Stimulated activated CD8-positive, alpha-beta memory T cell treated with anti-CD3 and anti-CD28 coated beads, Interleukin-7, amount 100 ng/mL, for 1 hour (primary cell): ENCODE measurements around the gene CELSR3.
A peak's percentile ranks its signal among the peaks of the same experiment; 100 is the strongest.

Experiments
- DNase-seq, 2 donors: peaks; one replicate each; pipeline ENCODE4 v3.0.0-alpha.2; 2020; ENCODE audit warnings: low read depth in 2 of 2

Gene CELSR3

DNA sequence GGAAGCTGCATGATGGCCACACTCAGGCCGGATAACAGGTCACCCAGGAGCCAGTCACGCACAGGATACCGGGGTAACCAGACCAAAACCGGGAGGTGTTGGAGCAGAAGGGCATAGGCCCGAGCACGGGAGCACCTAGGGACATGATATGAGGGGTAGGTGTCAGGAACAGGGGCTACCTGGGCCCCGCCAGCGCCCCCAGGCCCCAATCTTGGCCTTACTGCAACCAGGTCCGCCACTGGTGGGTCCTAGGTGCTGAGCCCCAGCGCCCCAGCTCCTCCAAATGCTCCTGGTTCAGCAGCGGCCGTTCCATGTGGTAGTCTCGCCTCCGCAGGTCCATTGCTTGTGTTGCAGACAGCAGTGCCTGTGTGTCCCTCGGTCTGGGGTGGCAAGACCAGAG is 29.4 kb downstream of the CELSR3 start:
- no peak for DNase-seq

DNA sequence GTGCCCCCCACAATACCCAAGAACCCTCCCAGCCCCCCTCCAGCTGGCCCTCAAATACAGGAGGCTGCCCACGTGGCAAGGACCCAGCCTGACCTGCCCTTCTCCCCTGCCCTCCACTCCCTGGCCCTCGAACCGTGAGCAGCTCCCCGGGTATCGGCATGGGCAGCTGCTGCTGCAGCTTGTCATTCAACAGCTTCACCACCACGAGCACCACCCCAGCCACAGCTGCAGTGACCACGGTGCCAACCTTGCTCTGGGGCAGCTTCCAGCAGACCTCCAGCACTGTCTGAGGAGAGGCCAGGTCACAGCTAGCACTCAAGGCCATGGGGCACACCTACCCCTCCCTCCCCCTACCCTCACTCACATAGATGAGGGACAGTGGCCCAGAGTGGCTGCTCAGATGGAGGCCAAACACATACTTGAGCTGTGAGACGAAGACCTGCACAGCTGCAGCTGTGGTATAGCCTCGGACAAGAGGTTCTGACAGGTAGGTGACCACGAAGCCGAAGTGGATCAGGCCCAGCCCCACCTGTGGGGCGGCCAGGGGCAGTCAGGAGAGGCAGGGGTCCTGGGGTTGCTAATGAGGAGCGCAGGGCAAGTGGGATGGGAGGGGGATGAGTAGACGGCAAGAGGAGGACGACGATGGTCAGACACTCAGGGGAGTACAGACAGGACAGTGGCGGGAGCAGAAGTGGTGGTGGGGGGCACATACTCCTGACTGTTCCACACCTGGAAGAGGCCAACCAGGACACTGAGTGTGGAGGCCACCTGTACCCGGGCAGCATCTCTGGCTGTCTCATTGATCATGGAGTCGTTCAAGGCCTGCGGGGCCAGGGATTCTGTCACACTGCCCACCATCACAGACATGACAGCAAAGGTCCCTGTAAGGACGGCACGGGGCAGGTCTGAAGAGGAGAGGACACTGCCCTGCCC is 30.9 kb downstream of the CELSR3 start:
- no peak for DNase-seq

DNA sequence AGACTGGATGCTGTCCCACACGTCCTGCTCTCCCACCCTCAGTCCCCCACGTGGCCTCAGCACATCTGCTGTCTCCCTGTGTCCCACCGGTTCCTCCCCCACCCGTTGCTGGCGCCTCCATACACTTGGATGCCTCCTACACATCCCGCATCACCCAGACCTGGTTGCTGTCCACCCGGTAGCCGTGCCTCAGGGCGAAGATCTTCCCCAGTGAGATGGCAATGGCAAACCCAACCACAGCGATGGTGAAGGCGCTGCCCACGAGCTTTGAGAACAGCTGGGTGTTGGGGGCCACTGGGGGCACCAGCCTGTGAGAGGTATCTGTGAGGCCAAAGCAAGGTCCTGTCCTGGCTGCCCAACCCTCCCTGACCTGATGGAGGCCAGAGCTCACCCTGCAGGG is 31.9 kb downstream of the CELSR3 start:
- no peak for DNase-seq

DNA sequence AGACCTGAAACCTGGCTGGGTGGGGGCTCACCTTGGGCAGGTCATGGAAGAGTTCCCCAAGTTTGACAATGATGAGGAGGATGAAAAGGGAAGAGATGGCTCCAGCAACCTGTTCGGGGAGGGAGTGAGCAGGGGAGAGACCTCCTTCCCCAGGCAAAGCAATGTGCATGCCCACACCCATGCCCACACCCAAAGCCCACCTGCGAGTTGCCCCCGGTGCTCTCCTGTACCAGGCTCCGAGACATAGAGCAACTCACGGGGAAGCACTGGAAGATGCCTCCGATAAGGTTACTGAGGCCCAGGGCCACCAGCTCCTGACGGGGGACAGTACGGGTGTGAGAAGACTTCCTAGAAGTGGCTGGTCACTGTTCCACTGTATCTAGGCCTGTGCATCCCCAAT is 32.3 kb downstream of the CELSR3 start:
- DNase-seq, result no peak

DNA sequence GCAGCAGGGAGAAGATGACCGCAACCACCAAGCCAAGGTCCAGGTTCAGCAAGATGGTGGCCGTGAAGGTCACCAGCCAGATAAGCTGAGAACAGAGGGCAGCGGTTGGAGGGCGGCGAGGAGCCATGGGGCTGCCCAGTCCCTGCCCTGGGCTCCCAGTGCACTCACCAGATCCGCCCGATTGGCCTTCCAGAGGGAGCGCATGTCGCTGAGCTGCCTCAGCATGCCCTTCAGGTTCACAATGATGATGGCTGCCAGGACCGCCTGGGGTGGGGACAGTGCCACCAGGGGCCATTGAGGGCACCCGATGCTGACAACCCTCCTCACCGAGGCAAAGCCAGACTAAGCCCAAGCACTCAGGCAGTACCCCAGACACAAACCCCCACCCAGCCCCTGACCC is 32.8 kb downstream of the CELSR3 start:
- DNase-seq, result no peak

DNA sequence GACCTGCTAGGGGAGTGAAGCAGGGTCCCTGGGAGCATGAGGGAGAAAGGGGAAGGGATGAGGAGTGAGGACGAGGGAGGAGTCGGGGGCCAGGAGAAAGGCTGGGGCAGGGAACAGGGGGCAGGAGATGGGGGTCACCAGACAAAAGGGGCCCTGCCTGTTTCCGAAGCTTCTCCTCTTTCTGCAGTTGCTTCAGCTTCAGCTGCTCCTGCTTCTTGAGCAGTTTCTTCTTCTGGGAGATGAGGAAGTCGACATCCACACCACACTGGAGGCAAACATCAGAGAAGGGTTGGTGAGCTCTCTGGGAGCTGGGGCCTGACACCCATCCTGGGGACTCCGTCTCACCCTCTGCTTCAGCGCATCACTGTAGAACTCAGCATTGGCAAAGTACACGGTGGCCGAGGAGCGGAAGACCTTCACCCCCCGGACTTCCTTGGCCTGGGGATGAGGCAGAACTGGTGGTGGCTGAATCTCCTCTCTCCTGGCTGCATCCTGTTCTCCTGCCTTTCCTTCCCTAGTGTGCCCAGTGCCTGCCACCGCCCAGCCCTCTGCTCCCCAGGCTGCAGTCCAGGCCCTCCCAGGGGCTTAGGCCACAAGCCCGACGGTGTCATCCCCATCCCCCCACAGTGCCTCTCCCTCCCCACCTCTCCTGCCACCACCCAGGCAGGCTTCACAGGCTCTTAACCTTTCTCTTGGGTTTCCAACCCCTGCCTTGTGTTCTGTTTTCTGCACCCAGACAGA is 34.2 kb downstream of the CELSR3 start:
- DNase-seq, result no peak

DNA sequence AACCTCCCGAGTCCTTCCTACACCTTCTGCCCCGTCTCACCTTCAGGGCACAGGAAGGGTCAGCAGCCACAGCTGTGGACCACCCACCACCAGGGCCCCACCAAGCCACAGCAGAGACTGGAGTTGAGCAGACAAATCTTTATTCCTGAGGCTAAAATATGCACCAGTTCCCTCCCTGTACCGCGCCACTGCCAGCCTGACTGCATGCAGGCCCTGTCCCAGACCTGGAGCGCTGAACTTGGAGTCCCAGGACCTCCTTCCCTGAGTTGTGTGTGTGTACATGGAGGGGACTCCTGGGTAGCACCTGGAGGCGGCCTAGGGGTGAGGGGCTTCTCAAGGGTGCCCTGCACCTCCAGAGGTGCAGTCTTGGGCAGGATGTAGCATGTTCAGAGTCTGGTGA is 37.1 kb downstream of the CELSR3 start:
- no peak for DNase-seq

DNA sequence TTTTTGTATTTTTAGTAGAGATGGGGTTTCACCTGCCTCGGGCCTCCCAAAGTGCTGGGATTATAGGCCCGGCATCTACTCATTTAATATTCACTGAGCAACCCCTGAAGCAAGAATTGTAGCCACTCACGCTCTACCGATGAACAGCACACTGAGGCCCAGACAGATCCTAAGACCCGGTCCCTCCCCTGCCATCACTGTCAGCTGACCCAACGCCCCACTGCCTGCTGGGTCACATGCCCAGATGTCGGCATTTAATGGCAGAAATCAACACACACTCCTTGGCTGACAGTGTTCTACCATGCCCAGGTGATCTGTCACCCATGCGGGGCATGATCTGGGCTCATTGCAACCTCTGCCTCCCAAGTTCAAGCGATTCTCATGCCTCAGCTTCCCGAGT is 37.9 kb downstream of the CELSR3 start:
- DNase-seq, result no peak

DNA sequence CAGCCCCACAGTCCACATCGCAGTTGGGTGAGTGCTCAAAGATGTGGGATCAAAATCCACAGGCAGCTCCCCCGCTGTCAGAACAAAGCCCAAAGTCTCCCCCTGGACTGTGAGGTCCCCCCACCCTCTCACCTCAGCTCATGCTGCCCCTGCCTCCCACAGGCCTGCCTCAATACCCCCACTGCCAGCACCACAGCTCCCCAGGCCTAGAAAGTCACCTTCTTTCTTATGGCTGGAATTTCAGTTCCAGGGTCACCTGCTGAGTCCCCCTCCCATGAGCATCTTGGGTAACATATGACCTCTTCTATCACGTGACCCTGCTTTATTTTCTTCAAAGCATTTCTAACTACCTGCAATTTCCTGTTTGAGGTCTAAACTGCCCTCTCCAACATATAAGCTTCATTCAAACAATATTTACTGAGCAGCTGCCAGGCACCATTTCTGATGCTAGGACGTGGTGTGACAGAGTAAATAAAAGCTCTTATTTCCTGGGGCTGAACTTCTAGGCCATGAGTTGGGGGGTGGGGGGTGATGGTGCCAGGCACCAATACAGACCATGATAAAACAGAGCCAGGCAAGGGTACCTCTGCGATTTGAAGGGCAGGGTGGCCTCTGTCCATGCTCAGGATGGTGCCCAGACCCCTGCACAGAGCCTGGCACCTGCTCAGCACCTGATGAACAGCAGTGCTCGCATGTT is 38.7 kb downstream of the CELSR3 start:
- no peak for DNase-seq

DNA sequence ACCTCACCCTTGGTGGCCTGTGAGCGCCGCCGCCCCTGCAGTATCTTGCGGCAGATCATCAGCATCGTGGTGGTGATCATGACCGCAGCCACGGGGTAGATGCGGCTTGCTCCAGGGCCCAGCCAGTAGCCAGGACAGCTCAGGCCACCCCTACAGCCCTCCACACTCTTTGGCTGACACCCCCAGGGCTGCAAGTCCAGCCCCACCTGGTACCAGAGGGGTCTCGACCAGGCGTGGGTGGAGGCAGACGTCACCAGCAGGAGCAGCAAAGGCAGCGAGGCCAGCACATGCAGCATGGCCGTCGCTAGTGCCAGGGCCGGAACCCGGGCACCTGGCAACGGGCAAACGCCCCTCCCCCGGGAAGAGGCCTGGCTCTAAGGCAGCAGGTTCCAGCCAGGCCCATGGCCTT is 41.2 kb downstream of the CELSR3 start, which contains the start of gene TMEM89:
Gene TMEM89 (minus strand): TSS at position 309 of the 409 bp plus-strand sequence. CDS start 13 bp downstream, at position 296.
- DNase-seq, result no peak

DNA sequence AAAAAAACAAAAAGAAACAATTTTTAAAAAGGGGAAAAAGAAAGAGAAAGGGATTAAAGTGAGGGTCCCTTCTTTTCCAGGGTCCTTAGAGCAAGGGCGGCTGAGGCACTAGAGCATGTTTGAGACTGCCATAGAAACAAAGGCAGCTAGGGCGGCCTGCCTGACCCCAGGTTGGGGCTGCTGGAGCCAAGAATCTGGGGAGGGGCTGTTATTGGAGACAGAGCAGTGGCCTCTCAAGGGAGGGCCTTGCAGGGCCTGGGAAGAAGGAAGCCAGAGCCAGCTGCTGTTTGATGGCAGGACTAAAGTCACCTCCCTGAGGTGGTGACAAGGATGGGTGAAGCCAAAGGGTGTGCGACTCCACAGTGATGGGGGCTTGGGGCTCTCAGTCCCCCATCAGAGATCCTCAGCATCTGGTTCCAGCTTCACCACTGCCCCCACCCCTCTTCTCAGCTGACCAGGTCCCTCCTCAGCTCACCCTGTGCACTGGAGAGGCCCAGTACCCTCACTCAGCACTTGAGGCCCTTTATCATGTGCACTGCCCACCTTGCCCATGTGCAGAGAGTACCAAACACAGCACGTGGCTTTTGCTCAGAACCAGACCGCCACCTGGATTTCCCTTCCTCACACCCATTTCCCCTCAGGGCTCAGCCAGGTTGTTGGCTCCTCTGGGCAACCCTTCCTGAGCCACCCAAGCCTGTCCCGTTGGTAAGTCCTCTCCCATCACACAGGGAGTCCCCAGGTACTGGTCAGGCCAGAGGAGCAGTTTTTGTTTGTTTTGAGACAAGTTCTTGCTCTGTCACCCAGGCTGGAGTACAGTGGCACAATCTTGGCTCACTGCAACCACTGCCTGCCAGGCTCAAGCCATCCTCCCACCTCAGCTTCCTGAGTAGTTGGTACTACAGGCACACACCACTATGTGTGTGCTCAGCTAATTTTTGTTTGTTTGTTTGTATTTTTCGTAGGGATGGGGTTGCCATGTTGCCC is 42.9 kb downstream of the CELSR3 start:
- DNase-seq, result no peak

DNA sequence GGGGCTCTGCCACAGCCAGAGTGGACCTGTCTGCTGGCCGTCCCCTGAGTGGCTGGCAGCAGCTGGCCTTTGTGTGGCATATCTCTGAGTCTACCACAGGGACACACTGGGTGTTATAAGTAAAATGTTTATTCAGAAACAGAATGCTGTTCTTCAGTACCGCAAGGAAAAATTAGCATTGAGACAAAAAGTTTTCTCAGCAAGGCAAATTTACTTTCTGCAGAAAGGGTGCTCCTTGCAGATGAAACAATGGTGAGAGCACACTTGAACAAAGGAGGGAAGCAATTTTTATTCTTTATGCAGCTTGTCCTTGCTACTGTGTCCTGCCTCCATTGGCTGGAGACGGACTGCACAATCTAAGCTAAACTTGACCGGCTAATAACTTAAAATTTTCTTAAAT is 45.1 kb downstream of the CELSR3 start:
- DNase-seq, result no peak

DNA sequence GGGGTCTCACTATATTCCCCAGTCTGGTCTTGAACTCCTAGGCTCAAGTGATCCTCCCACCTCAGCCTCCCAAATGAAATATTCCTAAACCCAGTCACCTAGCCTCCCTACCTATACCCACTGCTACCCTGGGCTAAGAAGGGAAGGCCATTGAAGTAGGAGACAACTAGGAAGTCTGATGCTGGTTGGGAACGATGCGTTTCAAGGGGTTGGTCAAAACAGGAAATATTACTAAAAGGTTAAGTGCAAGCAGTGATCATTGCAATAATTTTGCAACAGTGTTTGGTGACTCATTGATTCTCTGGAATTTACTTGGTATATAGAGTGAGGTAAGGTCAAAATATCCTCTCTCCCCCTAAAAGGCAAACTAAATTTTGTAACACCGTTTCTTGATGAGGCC is 48.6 kb downstream of the CELSR3 start:
- DNase-seq, result no peak

DNA sequence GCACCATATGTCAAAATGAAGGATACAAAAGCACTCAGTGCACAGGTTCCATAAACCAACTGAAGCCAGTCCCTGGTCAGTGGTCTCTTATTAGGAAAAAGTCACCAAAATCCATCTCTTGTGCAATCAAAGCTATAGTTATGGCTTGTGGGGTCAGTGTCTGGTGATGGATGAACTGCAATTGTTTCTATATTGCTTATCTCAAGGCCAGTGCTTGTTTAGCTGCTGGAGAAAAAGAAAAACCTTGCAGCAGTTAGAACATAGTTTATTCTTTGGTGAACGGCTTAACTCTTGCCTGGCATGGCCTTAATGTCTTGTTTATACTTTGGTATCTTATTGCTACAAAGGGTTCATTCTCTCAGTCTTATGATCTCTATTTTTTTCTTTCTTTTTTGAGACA is 50.4 kb downstream of the CELSR3 start:
- no peak for DNase-seq

DNA sequence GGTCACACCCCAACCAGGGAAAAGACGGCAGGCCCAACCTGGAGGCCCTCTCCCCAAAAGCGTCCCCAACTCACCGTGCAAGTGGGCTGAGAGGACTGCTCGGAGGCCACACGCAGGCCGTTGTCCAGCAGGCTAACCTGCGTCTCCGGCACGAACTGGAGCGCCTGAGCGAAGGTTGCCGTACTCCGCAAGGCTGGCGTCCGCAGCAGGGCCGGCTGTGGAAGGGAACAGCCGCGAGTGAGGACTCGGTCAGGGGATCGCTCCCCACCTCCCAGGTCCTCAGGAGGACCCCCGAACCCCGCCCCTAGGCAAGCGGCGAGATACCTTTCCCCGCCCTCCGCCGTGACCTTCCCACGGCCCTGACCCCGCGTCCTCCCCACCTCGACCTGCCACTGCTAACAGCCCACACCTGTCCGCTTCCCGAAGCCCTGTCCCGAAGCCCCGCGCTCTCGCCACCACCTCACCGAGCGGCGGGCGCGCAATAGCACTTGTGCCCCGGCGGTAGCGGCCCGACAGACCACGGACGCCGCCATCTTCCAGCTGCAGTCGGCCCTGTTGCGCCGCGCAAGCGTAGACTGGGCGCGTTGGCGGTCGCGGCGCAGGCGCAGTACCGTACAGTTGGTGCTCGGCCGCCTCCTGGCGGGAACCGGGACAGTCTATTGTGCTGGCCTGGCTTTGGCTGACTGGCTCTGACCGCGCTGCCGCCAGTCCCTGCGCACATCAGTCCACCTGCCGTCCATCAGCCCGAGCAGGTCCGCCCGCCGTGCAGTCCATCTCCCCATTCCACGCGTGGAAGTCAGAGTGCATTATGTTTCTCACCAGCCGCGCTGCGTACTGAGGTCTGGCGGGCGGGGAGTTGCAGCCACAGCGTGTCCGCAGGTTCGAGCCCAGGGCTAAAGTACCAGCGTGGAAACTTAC is 53.3 kb downstream of the CELSR3 start, which contains the start of gene UQCRC1:
Gene UQCRC1 (minus strand): TSS at position 559 of the 918 bp plus-strand sequence. CDS start 26 bp downstream, at position 533.
- DNase-seq, result peak; percentile 83

DNA sequence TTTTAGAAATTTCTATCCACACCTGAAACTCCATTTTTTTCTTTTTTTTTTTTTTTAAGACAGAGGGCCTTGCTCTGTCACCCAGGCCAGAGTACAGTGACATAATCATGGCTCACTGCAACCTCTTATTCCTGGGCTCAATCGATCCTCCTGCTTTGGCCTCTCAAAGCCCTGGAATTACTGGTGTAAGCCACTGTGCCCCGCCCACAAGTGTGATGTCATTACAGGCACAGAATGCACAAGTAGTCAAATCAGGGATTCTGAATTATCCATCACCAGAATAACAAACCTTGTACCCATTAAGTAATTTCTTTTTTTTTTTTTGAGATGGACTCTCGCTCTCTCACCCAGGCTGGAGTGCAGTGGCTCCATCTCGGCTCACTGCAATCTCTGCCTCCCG is 55.2 kb downstream of the CELSR3 start:
- no peak for DNase-seq

DNA sequence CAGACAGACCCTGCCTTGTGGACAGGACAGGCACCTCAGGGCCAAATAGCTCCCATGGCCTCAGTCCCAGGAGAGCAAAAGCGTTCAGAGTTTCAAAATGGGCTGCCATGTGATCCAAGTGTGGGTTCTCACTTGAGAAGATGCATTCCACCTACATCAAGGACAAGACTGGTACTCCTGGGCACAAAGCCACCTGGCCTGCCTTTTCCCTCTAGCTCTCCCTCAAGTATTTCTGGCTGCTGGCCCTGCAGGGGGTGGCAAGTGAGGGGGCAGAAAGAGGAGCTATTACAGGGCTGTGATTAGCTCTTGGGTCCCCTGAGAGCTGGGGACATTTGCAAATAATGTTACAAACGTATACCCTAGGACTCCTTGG is 61.1 kb downstream of the CELSR3 start:
- DNase-seq, result no peak

DNA sequence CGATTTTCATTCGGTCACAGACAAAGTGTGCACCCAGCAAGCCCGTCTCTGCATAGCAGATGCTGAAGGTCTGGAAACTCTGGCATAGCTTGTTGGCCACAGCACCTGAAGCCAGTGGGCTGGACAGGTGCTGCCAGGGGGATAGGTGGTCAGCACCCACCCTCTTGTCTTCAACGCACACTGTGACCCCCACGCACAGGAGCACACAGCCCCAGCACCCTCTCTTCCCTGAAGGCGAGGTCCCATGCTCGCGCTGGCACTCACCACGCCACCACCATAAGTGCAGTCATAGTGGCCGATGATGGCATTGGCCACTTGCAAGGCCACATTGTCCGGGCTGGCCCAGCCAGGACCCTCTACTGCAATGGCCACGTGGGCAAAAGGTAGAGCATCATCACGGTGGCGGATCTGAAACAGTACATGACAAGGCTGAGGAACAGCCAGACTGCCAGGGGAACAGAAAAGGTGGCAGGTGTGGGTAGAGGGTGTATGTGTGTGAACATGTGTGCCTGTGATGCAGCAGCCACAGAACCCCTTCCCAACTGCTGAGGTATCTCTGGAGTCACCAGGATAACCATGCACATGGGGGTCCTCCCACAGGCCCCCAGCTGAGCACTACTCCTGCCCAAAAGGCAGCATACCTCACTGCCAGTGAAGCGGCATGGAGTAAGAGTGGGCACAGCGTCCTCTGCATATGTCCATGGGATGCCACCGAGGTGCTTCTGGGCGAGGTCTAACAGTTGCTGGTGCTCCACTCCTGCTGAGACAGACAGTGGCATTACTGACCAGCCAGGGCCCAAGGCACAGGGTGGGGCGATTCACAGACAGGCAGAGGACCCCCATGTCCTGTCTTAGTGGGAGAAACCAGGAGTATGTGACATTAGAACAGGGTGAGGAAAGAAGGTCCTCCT is 61.7 kb downstream of the CELSR3 start:
- no peak for DNase-seq
